Mucosa of stomach (tissue), 1 donor: Measurements from ENCODE around the gene HS2ST1.

ENCODE experiments used
- H3K27me3 ChIP-seq: one replicate; pipeline ENCODE4 v1.7.0; 2013; ENCODE audit warnings: mild to moderate bottlenecking, low read length; ENCODE audit not compliant: control insufficient read depth, insufficient read depth
- H3K36me3 ChIP-seq: one replicate; pipeline ENCODE4 v1.7.0; 2013; ENCODE audit warnings: low read length; ENCODE audit not compliant: control insufficient read depth, insufficient read depth
- H3K4me1 ChIP-seq: one replicate; pipeline ENCODE4 v1.7.0; 2013; ENCODE audit warnings: mild to moderate bottlenecking, low read length; ENCODE audit not compliant: control insufficient read depth, insufficient read depth
- H3K4me3 ChIP-seq: one replicate; pipeline ENCODE4 v1.7.0; 2013; ENCODE audit warnings: low read length
- H3K9ac ChIP-seq: one replicate; pipeline ENCODE4 v1.7.0; 2013; ENCODE audit warnings: mild to moderate bottlenecking, low read length, moderate library complexity
- H3K9me3 ChIP-seq: one replicate; pipeline ENCODE4 v1.7.0; 2013; ENCODE audit warnings: mild to moderate bottlenecking, low read length, moderate library complexity; ENCODE audit not compliant: control insufficient read depth
- donor health status: Pancreatic carcinoma.

HS2ST1 gene

DNA sequence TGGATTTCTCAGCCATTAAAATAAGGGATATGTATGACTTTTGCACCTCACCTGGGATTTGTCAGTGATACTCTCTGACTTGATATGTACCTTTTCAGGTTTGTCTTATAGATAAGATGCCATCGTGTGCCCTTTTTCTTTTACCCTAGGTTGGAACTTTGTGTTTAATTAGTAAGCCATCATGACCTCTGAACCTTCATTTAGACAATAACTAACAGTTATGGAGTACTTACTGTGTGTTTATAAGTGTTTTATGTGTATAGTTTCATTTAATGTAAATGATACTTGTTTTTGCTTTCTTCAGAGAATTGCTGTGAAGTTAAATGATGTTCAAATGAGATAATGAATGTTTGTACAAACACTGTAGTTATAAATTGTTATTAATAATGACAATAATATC lies 14.4 kb downstream of the HS2ST1 start:
- H3K36me3 ChIP-seq: no peaks in the 10 kb centered on the region
- no peaks in the 10 kb centered on the region for H3K4me1 ChIP-seq
- no peak overlapping the region for H3K4me3 ChIP-seq
- H3K9ac ChIP-seq: no peak overlapping the region
- H3K9me3 ChIP-seq: no peaks in the 10 kb centered on the region
- no peaks in the 10 kb centered on the region for H3K27me3 ChIP-seq

DNA sequence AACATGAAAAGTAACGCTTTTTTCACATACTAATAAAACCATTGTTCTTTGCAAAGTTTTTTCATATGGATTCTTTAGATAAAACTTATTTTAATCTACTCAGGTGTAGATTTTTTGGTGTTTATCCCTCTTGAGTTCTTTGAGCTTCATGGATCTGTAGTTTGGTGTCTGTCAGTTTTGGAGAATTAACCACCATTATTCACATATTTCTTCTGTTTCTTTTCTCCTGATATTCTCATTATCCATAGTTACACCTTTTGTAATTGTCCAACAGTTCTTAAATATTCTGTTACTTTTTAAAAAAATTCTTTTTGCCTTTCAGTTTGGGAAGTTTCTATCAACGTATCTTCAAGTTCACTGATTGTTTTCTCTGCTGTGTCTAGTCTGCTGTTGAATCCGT lies 18.6 kb downstream of the HS2ST1 start:
- Histone ChIP-seq H3K9ac (no peak overlapping the region), H3K36me3 (no peaks in the 10 kb centered on the region), H3K4me1 (no peaks in the 10 kb centered on the region), H3K27me3 (no peaks in the 10 kb centered on the region), H3K4me3 (no peak overlapping the region), H3K9me3 (no peaks in the 10 kb centered on the region)

DNA sequence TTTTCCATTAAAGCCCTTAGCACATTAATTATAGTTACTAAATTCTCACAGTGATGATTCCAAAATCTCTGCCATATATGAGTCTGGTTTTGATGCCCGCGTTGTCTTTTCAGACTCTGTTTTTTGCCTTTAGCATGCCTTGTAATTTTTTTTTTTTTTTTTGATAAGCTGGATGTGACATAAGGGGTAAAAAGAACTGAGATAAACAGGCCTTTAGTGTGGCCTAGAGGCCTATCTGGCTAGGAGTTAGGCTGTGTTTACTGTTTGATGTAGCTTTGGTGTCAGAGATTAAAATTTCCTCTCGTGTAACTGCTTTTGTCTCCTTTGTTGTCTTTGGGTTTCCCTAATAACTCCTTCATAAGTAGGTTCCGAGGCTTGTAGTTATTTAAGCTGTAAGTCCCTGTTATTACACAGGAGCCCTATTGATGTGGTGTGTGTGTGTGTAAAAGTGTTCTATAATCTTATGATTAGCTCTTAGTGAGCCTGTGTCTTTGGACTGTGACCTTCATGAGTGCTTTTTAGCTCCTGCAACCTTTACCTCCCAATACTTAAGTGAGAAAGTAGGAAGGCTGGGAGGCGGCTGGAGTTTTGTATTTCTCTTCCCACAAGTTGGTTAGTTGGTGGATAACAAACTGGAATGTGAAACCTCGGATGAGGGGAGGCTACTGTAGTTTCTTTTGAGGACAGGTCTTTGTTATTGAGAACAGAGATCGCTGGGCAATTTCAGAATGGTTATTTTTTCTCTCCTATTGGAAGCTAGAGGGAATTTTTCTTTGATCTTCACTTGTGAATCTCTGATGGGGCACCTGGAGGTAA lies 19.3 kb downstream of the HS2ST1 start:
- Histone ChIP-seq H3K36me3 (no peaks in the 10 kb centered on the region), H3K9me3 (no peaks in the 10 kb centered on the region), H3K9ac (no peak overlapping the region), H3K27me3 (no peaks in the 10 kb centered on the region), H3K4me1 (no peaks in the 10 kb centered on the region), H3K4me3 (no peak overlapping the region)

DNA sequence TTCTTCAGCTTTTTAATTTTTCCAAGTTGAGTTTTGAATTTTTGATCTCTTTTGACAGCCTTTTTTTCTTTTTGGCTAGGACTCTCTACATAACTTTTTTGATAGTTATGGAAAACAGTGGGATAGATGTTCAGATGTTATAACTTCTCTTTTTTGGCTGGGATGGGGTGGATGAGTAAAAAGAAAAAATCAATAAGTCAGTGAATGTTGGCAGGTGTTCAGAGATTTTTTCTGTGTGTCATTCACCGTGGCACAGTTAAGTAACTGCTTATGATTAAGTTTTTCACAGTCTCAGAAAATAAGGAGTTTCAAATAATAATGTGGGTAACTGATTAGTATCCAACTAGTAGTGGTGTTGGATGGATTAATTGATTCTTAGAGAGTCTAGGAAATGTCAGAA lies 24.0 kb downstream of the HS2ST1 start:
- Histone ChIP-seq H3K9ac (no peak overlapping the region), H3K4me1 (peaks cover 10% of the 10 kb centered on the region), H3K27me3 (no peaks in the 10 kb centered on the region), H3K4me3 (no peak overlapping the region), H3K9me3 (no peaks in the 10 kb centered on the region), H3K36me3 (no peaks in the 10 kb centered on the region)

DNA sequence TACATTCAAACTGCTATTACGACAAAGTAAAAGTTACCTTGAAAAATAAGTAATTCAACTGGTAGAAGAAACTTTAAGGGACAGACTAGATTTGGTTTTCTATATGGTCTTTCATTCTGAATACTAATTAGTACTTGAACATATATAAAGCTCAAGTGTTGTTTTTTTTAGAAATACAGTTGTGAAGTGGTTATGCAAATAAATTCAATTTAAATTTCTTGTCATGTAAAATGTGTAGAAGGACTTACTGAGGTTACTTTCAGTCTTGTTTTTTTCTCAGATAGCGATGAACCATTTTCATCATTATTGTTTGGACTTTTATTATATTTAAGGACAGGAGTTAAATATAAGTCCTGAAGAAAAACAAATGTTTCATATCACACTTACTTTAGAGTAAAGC lies 24.4 kb downstream of the HS2ST1 start:
- H3K4me3 ChIP-seq: no peak overlapping the region
- no peak overlapping the region for H3K9ac ChIP-seq
- H3K9me3 ChIP-seq: no peaks in the 10 kb centered on the region
- peaks cover 10% of the 10 kb centered on the region for H3K4me1 ChIP-seq
- no peaks in the 10 kb centered on the region for H3K36me3 ChIP-seq
- no peaks in the 10 kb centered on the region for H3K27me3 ChIP-seq

DNA sequence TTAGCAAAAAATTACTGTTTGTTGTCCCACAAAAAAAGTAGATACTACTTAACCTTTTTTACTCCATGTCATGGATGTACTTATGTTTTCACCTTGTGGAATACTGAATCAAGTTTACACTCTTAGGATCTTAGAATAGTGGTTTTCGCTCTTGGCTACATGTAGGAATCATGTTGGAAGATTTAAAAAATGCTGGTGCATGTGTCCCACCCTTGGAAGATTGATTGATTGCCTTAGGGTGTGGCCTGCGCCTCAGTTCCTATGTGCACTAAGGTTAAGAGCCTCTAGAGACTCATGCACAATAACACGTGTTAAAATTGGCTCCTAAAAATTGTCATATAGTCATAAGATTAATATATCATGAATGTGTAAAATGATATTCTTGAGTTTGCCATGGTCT lies 25.0 kb downstream of the HS2ST1 start:
- Histone ChIP-seq H3K27me3 (no peaks in the 10 kb centered on the region), H3K9ac (no peak overlapping the region), H3K9me3 (no peaks in the 10 kb centered on the region), H3K36me3 (no peaks in the 10 kb centered on the region), H3K4me3 (no peak overlapping the region), H3K4me1 (peaks cover 10% of the 10 kb centered on the region)

DNA sequence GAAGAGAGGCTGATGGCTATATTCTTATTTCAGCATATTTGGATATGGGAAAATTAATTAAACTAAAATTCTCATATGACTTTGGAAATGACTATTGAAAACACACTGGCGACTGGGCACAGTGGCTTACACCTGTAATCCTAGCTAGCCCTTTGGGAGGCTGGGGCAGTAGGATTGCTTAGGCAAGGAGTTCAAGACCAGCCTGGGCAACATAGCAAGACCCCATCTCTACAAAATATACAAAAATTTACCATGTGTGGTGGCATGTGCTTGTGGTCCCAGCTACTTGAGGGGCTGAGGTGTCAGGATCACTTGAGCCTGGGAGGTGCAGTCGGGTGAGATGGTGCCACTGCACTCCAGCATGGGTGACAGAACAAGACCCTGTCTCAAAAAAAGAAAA lies 26.2 kb downstream of the HS2ST1 start:
- Histone ChIP-seq H3K4me3 (no peak overlapping the region), H3K9me3 (no peaks in the 10 kb centered on the region), H3K4me1 (peaks cover 10% of the 10 kb centered on the region), H3K9ac (no peak overlapping the region), H3K27me3 (no peaks in the 10 kb centered on the region), H3K36me3 (no peaks in the 10 kb centered on the region)

DNA sequence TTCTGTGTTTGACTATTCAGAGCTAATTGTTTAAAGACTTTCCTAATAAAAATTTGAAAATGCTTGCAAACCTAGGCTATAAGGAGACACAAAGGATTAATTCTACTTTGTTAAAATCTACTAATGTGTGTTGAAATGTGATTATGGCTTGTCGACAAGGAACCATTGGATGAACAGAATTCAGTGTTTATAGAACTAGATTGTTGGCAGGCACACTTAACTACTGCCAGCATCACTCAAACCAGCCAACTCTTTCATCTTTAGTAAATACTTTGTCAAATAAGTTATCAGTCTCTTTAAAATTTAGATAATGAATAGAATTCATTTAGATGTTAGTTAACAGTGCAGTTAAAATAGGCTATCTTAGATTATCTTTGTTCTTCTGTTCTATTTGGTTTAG lies 27.6 kb downstream of the HS2ST1 start:
- Histone ChIP-seq H3K9me3 (no peaks in the 10 kb centered on the region), H3K4me1 (peaks cover 10% of the 10 kb centered on the region), H3K9ac (no peak overlapping the region), H3K36me3 (no peaks in the 10 kb centered on the region), H3K27me3 (no peaks in the 10 kb centered on the region), H3K4me3 (no peak overlapping the region)

DNA sequence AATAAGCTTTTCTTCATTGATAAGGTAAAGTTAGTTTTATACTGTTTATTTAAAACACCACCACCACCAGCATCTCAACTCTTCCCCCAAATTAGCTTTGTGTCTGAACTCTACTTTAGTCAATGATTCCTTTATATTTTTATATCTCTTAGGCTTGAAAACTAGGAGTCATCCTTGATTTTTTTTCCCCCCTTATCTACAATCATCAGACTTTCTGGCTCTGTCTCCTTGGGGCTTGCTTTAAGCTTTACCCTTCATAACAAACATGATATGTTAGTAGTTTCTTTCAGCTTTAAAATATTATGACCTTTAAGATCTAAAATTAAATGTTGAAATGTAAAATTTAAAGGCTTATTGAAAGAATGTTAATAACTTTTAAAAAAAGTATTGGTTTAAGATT lies 28.3 kb downstream of the HS2ST1 start:
- H3K36me3 ChIP-seq: no peaks in the 10 kb centered on the region
- no peak overlapping the region for H3K9ac ChIP-seq
- H3K4me3 ChIP-seq: no peak overlapping the region
- peaks cover 10% of the 10 kb centered on the region for H3K4me1 ChIP-seq
- no peaks in the 10 kb centered on the region for H3K9me3 ChIP-seq
- H3K27me3 ChIP-seq: no peaks in the 10 kb centered on the region

DNA sequence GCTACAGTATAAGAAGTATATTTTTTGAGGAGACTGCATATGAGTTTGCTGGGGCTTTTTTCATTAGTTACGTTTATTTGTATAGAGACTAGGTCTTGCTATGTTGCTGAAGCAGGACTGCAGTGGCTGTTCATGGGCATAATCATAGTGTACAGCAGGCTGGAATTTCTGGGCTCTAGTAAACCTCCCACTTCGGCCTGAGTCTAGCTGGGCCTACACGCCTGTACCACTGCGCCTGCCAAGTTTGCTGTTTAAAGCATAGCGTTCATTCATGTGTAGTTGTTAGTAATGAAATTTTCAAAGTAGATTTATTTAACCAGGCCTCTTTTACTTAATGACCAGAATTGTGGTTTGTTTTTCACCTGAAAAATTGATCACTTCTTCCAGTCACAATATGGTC lies 33.8 kb downstream of the HS2ST1 start:
- Histone ChIP-seq H3K27me3 (no peaks in the 10 kb centered on the region), H3K9me3 (no peaks in the 10 kb centered on the region), H3K4me3 (no peak overlapping the region), H3K36me3 (no peaks in the 10 kb centered on the region), H3K9ac (no peak overlapping the region), H3K4me1 (no peaks in the 10 kb centered on the region)

DNA sequence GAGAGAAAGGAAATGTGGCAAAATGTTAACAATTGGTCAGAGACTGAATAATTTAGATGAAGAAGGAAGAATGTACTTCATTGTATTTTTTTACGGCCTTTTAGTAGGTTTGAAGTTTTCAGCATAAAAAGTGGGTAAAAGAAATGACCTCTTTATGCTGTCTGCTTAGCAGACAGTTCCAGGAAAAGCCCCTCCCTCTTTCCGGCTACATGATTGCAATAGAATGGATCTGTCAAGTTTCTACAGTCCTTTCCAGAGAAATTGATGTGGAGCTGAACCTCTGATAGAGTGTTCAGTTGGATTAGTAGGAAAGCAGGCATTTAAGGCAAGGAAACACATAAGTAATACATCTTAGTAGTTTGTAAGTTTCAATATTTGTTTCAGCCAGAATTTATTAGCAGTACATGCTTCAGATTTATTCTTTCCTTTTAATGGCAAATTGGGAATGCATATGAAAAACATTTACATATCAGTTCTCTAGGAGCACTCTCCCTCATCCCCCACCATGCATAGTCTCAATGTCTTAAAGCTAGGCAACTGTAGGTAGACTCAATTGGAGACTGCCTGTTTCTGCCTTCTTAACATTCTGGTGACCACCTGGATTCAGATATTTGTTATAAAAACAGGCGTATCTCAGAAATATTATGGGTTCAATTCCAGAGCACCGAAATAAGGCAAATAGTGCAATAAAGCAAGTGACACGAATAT lies 36.4 kb downstream of the HS2ST1 start:
- no peaks in the 10 kb centered on the region for H3K4me1 ChIP-seq
- no peak overlapping the region for H3K9ac ChIP-seq
- H3K27me3 ChIP-seq: no peaks in the 10 kb centered on the region
- H3K36me3 ChIP-seq: no peaks in the 10 kb centered on the region
- no peak overlapping the region for H3K4me3 ChIP-seq
- H3K9me3 ChIP-seq: no peaks in the 10 kb centered on the region

DNA sequence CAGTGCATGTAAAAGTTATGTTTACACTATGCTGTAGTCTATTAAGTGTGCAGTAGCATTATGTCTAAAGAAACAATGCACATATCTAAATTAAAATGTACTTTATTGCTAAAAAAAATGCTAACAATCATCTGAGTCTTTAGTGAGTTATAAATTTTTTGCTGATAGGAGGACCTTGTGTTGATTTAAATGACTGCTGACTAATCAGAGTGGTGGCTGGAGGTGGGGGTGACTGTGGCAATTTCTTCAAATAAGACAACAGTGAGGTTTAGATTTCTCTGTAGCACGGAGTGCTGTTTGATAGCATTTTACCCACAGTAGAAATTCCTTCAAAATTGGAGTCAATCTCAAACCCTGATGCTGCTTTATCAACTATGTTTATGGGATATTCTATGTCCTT lies 37.0 kb downstream of the HS2ST1 start:
- H3K9me3 ChIP-seq: no peaks in the 10 kb centered on the region
- H3K9ac ChIP-seq: no peak overlapping the region
- no peaks in the 10 kb centered on the region for H3K4me1 ChIP-seq
- no peaks in the 10 kb centered on the region for H3K27me3 ChIP-seq
- H3K4me3 ChIP-seq: no peak overlapping the region
- H3K36me3 ChIP-seq: no peaks in the 10 kb centered on the region
